Fibroblast of pulmonary artery (primary cell): Measurements from ENCODE around the gene NFE2L1.

ENCODE experiments used
- DNase-seq: peaks from one replicate; pipeline ENCODE4 v3.0.0-alpha.2; 2010; ENCODE audit warnings: low read depth
- H3K4me3 ChIP-seq: replicated peaks from 2 replicates; pipeline ENCODE4 v1.5.1; 2011; ENCODE audit warnings: low read depth, mild to moderate bottlenecking, control low read depth, low read length, moderate library complexity
- TF ChIP-seq, protein P1 (sequence below): IDR thresholded peaks from 2 replicates; pipeline ENCODE4 v1.5.1; 2011; ENCODE audit warnings: mild to moderate bottlenecking, control low read depth, low read length, inconsistent platforms; ENCODE audit errors: missing control alignments

NFE2L1 gene

GRCh38 chr17:48056246-48056745, 8.1 kb downstream of the NFE2L1 start:
- no peak overlapping the region for H3K4me3 ChIP-seq
- no peak for DNase-seq
- TF ChIP-seq, protein P1, sequence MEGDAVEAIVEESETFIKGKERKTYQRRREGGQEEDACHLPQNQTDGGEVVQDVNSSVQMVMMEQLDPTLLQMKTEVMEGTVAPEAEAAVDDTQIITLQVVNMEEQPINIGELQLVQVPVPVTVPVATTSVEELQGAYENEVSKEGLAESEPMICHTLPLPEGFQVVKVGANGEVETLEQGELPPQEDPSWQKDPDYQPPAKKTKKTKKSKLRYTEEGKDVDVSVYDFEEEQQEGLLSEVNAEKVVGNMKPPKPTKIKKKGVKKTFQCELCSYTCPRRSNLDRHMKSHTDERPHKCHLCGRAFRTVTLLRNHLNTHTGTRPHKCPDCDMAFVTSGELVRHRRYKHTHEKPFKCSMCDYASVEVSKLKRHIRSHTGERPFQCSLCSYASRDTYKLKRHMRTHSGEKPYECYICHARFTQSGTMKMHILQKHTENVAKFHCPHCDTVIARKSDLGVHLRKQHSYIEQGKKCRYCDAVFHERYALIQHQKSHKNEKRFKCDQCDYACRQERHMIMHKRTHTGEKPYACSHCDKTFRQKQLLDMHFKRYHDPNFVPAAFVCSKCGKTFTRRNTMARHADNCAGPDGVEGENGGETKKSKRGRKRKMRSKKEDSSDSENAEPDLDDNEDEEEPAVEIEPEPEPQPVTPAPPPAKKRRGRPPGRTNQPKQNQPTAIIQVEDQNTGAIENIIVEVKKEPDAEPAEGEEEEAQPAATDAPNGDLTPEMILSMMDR, result no peak

GRCh38 chr17:48056879-48057278, 8.7 kb downstream of the NFE2L1 start:
- TF ChIP-seq, protein P1, result no peak
- DNase-seq, result no peak
- no peak overlapping the region for H3K4me3 ChIP-seq

DNA sequence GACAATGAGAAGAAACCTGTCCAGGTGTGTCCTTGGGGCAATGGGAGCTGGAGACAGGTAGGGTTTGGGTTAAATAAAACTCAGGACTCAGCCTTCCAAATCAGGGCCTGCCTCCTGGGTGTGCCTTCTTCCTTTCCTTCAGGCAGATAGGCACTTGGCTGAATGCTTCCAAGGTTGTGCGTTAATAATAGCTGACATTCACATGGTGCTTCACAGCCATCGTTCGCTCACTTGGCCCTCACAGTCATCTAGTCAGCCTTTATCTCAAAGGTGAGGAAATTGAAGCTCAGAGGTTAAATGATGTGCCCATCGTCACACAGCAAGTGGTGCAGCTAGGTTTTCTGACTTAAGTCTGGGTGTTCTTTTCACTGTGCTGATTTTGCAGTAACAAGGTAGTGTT, 9.5 kb downstream of the NFE2L1 start:
- H3K4me3 ChIP-seq, result no peak overlapping the region
- no peak for DNase-seq
- TF ChIP-seq, protein P1, result no peak

- no peak overlapping the region for H3K4me3 ChIP-seq
- TF ChIP-seq, protein P1, result no peak
- no peak for DNase-seq
Measured at GRCh38 chr17:48058393-48059124, 10.4 kb downstream of the NFE2L1 start.

DNA sequence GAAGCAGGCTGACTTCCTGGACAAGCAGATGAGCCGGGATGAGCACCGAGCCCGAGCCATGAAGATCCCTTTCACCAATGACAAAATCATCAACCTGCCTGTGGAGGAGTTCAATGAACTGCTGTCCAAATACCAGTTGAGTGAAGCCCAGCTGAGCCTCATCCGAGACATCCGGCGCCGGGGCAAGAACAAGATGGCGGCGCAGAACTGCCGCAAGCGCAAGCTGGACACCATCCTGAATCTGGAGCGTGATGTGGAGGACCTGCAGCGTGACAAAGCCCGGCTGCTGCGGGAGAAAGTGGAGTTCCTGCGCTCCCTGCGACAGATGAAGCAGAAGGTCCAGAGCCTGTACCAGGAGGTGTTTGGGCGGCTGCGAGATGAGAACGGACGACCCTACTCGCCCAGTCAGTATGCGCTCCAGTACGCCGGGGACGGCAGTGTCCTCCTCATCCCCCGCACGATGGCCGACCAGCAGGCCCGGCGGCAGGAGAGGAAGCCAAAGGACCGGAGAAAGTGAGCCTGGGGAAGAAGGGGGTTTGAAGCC, 11.0 kb downstream of the NFE2L1 start:
- H3K4me3 ChIP-seq, result no peak overlapping the region
- TF ChIP-seq, protein P1, result no peak
- no peak for DNase-seq

DNA sequence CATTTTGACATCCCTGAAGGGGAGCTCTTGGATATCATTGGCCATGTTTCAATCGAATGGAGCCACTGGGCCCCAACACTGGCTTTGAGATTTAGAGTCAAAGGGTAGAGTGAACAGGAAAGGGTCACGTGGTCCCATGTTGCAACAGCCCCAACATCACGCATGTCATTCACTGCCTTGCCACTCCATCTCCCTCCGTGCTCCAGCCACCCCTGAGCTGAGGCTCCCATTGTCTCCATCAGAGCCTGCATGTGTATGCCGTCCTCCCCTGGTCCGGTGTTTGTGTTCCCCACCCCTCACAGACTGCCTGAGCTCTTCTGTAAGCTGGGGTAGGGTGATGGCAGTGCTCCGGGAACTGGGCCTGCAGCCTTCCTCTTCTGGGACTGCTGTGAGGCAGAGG, 12.1 kb downstream of the NFE2L1 start:
- H3K4me3 ChIP-seq, result no peak overlapping the region
- TF ChIP-seq, protein P1, result no peak
- DNase-seq, result no peak
